ENCODE data around the gene CDS2. TPM values are rescaled to one million over a fixed set of nuclear protein-coding genes. Genes with fewer than 3 reads are reported as not detected.

Gene CDS2
- total RNA-seq, 2 donors from 2014 or later = 26.2 to 61.8 TPM

Small RNA genes lying within 50 kb of the gene (small RNA-seq; reads per million reads assigned to genes)
- gene RF00019 (0 reads per million in 2 donors), gene RF00568 (0 reads per million in 2 donors), gene RNA5SP474 (0.19 to 0.20 reads per million in 2 donors)

Other genes with a start within 250 kb of the CDS2 start
- 10 to 100 TPM; 21.0 to 39.1 TPM for gene SLC23A2, start 125.5 kb upstream of the CDS2 start, total RNA-seq
- 100 to 1,000 TPM; 102 to 187 TPM for gene TMEM230, start 13.9 kb upstream of the CDS2 start, total RNA-seq
- gene PCNA, start 7.0 kb upstream of the CDS2 start, total RNA-seq = 10 to 100 TPM; 37.0 to 75.4 TPM
- not detected for gene PROKR2, start 189.9 kb downstream of the CDS2 start, total RNA-seq

All from prostate gland (tissue), 2 donors.